HUES64 (cell line): ENCODE data around the gene MAP7D2. TPM values are rescaled to one million over a fixed set of nuclear protein-coding genes. Genes with fewer than 3 reads are reported as not detected.
"Not testable (repeated sequence)": the region's sequence is repeated elsewhere in the genome, so short reads cannot be mapped to it uniquely, and the experiment has no call there.

Source experiments
- H3K27ac ChIP-seq: 2 replicates; pipeline ENCODE4 v1.7.0; 2013; ENCODE audit warnings: low read depth, low read length, inconsistent platforms
- H3K27me3 ChIP-seq: 2 replicates; pipeline ENCODE4 v1.6.1; 2013; ENCODE audit warnings: mild to moderate bottlenecking, low read length; ENCODE audit not compliant: insufficient read depth
- H3K36me3 ChIP-seq: 2 replicates; pipeline ENCODE4 v1.6.1; 2013; ENCODE audit warnings: mild to moderate bottlenecking, low read length; ENCODE audit not compliant: insufficient read depth
- H3K4me1 ChIP-seq: 2 replicates; pipeline ENCODE4 v1.6.1; 2013; ENCODE audit warnings: mild to moderate bottlenecking, low read length, moderate library complexity; ENCODE audit not compliant: insufficient read depth
- H3K4me3 ChIP-seq: 2 replicates; pipeline ENCODE4 v1.5.1; 2013; ENCODE audit warnings: mild to moderate bottlenecking, low read length, moderate library complexity
- H3K9ac ChIP-seq: 2 replicates; pipeline ENCODE4 v1.6.1; 2013; ENCODE audit warnings: mild to moderate bottlenecking, low read depth, low read length
- H3K9me3 ChIP-seq: 2 replicates; pipeline ENCODE4 v1.6.1; 2013; ENCODE audit warnings: low read depth, low read length; ENCODE audit not compliant: insufficient read depth
- WGBS: fragments of 150-250, 120-280 bp; methylation state at CpG from one replicate; pipeline ENCODE4 v1.1.7; 2013; ENCODE audit warnings: missing lambda C conversion rate; 5-methylcytosine and 5-hydroxymethylcytosine counted together
- polyA plus RNA-seq, 2 experiments: library from polyadenylated mRNA; stranded (reverse); fragments of 50-300 nt; gene quantifications; one replicate each; pipeline ENCODE4 v1.2.3, GENCODE V29; 2013

The MAP7D2 gene
- 0.90 TPM for polyA plus RNA-seq (2013, experiment 1 of 2)
- 1.1 TPM for polyA plus RNA-seq (2013, experiment 2 of 2)

DNA sequence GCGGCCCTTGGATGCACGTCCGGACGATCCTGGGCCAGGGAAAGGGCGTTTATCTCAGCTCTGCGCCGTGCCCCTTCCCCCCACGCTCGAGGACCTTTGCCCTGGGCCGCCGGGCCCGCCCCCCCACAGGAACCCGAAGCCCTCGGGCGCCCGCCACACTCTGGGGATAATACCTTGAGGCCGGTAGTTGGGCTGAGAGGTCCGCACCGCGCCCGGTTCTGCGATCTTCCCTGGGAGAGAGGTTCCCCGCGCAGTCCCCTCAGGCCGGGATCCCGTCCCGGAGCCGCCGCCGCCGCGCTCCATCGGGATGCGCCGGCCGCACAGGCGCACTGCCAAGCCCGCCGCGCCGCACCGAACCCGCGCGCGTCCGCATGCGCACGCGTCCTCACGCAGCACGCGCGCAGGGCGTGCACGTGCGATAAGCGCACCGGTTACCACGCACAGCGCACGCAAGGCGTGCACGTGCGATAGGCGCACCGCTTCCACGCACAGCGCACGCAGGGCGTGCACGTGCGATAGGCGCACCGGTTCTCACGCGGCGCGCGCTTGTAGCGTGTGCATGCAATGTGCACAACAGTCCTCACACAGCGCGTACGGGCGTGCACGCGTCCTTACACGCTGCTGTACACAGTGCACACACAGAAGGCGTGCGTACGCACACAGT is at the start of gene MAP7D2:
Gene MAP7D2 (minus strand): TSS at position 331 of the 664 bp plus-strand sequence. CDS start 28 bp downstream, at position 303.
- H3K27me3 ChIP-seq = peaks cover 35% of the 10 kb centered on the region
- no peak within 1 kb of the TSS for H3K27ac ChIP-seq
- no peak within 1 kb of the TSS for H3K9ac ChIP-seq
- H3K4me3 ChIP-seq = peak within 1 kb of the TSS; percentile 45
- H3K4me1 ChIP-seq = no peaks in the 10 kb centered on the region
- H3K9me3 ChIP-seq = no peaks in the 10 kb centered on the region
- H3K36me3 ChIP-seq = no peaks in the 10 kb centered on the region
- WGBS = 30% methylated on average over 91 of the region's 91 CpGs

DNA sequence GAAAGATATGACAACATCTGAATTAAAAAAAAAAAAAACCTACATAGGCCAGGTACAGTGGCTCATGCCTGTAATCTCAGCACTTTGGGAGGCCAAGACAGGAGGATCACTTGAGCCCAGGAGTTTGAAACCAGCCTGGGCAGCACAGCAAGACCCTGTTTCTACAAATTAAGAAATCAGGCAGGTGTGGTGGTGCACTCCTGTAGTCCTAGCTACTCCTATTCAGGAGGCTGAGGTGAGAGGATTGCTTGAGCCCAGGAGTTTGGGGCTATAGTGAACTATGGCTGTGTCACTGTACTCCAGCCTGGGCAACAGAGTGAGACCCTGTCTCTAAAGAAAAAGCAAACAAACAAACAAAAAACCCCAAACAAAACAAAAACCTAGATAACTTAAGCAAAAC is 45.8 kb upstream of the MAP7D2 start:
- H3K27ac ChIP-seq, H3K4me1 ChIP-seq, H3K9me3 ChIP-seq, H3K4me3 ChIP-seq, H3K27me3 ChIP-seq, H3K9ac ChIP-seq: not testable (repeated sequence)
- H3K36me3 ChIP-seq = peaks cover 41% of the 10 kb centered on the region

DNA sequence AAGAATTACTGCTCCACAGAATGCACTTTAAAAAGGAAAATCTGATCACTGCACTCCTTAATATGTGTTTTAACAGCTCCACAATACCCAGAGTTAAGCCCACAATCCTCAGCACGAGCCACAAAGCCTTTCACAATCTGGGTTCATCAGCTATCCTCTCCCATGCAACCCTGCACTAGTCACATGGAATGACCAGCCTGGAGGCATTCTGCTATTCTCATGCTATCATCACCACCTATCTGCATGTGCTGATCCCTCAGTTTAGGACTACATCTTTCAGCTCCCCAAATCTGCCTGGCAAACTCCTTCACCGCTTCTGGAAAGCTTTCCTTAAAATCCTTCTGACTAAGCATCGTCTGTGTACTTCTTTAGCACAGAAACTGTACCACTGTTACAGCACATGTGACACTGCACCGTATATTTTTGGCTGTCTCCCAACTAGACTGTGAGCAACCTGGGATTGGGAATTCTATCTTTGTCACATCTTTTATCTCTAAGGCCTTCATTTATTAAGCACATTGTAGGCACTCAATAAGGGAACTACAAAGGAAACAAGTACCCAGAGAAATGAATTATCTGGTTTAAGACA is 43.2 kb upstream of the MAP7D2 start:
- Histone ChIP-seq H3K4me1 (no peaks in the 10 kb centered on the region), H3K4me3 (no peak overlapping the region), H3K27me3 (no peaks in the 10 kb centered on the region), H3K27ac (no peak overlapping the region), H3K9me3 (no peaks in the 10 kb centered on the region), H3K36me3 (peaks cover 44% of the 10 kb centered on the region), H3K9ac (no peak overlapping the region)
- WGBS = 96% methylated on average over 4 of the region's 4 CpGs

DNA sequence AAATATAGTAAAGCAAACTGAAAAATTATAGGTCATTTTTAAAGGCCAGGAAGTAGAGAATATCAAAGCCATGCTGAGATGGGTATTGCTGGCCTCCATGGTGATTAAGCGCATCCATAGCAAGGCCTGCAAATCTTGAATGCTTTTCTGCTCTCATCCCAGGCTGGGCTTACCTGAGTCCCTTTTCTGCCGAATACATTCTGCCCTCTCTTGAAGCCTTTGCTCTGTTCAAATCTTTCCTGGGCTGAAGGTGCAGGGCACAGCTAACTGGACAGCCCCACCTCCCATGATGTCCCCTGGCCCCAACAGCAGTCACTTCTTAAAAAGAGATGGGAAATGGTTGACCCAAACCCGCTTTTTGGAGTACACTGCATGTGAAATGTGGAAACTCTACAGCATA is 35.0 kb upstream of the MAP7D2 start:
- Histone ChIP-seq H3K4me3 (no peak overlapping the region), H3K27ac (no peak overlapping the region), H3K36me3 (peaks cover 32% of the 10 kb centered on the region), H3K4me1 (no peaks in the 10 kb centered on the region), H3K27me3 (no peaks in the 10 kb centered on the region), H3K9me3 (no peaks in the 10 kb centered on the region), H3K9ac (no peak overlapping the region)
- 97% methylated on average over 3 of the region's 3 CpGs for WGBS

GRCh38 chrX:20149326-20149725 is 32.6 kb upstream of the MAP7D2 start:
- H3K9me3 ChIP-seq = no peaks in the 10 kb centered on the region
- no peak overlapping the region for H3K9ac ChIP-seq
- H3K4me1 ChIP-seq = no peaks in the 10 kb centered on the region
- no peaks in the 10 kb centered on the region for H3K27me3 ChIP-seq
- peaks cover 12% of the 10 kb centered on the region for H3K36me3 ChIP-seq
- no peak overlapping the region for H3K27ac ChIP-seq
- 100% methylated on average over 2 of the region's 2 CpGs for WGBS
- no peak overlapping the region for H3K4me3 ChIP-seq

DNA sequence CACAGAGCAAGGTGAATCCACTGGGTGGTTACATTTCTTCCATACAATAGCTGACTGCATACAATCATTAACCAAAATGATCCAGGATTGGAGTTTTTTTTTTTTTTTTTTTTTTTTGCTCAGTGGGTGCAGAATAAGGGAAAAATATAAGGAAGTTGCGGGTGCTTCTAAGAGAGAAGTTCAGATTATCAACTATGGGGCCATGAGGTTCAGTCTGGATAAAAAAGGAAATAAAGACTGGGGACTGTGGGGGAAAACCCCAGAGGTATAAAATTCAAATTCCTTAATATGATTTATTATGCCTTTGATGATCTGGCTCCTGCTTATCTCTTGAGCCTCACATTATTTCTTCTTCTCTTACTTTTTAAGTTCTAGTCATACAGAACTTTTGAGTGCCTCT is 30.9 kb upstream of the MAP7D2 start:
- no peaks in the 10 kb centered on the region for H3K4me1 ChIP-seq
- H3K9ac ChIP-seq = no peak overlapping the region
- 78% methylated on average over 1 of the region's 1 CpG for WGBS
- no peak overlapping the region for H3K4me3 ChIP-seq
- H3K36me3 ChIP-seq = peaks cover 2% of the 10 kb centered on the region; the same call in 1 of the 2 replicates
- H3K27me3 ChIP-seq = no peaks in the 10 kb centered on the region
- no peaks in the 10 kb centered on the region for H3K9me3 ChIP-seq
- no peak overlapping the region for H3K27ac ChIP-seq

DNA sequence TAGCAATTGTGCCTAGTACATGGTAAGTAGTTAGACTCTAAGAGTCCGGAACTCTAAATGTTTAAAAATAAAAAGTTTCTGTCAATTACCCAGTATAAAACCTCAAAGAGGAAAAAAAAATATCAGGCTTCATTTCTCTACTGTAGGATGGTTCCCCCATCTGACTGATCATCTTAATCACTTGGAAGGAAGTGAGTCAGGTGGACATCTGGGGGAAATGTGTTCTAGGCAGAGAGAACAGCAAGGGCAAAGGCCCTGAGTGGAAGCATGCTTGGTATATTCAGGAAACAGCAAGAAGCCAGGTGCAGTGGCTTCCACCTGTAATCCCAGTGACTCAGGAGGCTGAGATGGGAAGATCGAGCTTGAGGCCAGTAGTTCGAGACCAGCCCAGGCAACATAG is 27.8 kb upstream of the MAP7D2 start:
- Histone ChIP-seq H3K27ac (no peak overlapping the region), H3K36me3 (peaks cover 11% of the 10 kb centered on the region), H3K4me1 (no peaks in the 10 kb centered on the region; the same call in 1 of the 2 replicates), H3K4me3 (no peak overlapping the region), H3K27me3 (no peaks in the 10 kb centered on the region), H3K9ac (no peak overlapping the region), H3K9me3 (no peaks in the 10 kb centered on the region)
- 95% methylated on average over 2 of the region's 3 CpGs for WGBS

DNA sequence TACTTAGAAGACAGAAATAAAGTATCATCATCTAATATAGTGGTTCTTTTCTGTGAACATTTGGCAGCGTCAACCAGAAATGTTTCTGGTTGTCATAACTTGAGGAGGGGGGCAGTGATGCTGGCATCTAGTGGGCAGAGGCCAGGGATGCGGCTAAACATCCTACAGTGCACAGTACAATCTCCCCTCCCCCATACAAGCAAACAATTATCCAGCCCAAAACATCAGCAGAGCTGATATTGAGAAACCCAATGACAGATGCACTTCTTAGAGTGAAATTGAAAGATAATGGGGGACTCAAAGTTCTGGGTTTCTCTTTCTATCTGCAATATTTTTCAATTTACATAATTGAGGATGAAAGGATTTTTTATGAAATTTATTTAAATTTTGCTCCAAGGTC is 26.9 kb upstream of the MAP7D2 start:
- H3K27me3 ChIP-seq = no peaks in the 10 kb centered on the region
- H3K4me1 ChIP-seq = no peaks in the 10 kb centered on the region; the same call in 1 of the 2 replicates
- no peak overlapping the region for H3K27ac ChIP-seq
- H3K9me3 ChIP-seq = no peaks in the 10 kb centered on the region
- no peak overlapping the region for H3K4me3 ChIP-seq
- peaks cover 20% of the 10 kb centered on the region for H3K36me3 ChIP-seq
- no CpG with 5 or more reads among the region's 2 CpGs for WGBS
- H3K9ac ChIP-seq = no peak overlapping the region

- H3K36me3 ChIP-seq = peaks cover 24% of the 10 kb centered on the region
- no peak overlapping the region for H3K9ac ChIP-seq
- WGBS = 94% methylated on average over 6 of the region's 6 CpGs
- no peak overlapping the region for H3K27ac ChIP-seq
- no peaks in the 10 kb centered on the region; the same call in 1 of the 2 replicates for H3K4me1 ChIP-seq
- H3K9me3 ChIP-seq = no peaks in the 10 kb centered on the region
- no peaks in the 10 kb centered on the region for H3K27me3 ChIP-seq
- no peak overlapping the region for H3K4me3 ChIP-seq
Measured at GRCh38 chrX:20143111-20143510, 26.4 kb upstream of the MAP7D2 start.

GRCh38 chrX:20141281-20142220 is 24.8 kb upstream of the MAP7D2 start, which contains the start of gene EIF1AX:
EIF1AX (minus strand) TSS chrX:20141838; CDS start chrX:20141640, 198 bp downstream.
- Histone ChIP-seq H3K27ac (peak within 1 kb of the TSS; percentile 76), H3K27me3 (no peaks in the 10 kb centered on the region), H3K9ac (peak within 1 kb of the TSS; percentile 95), H3K9me3 (no peaks in the 10 kb centered on the region), H3K4me1 (no peaks in the 10 kb centered on the region; the same call in 1 of the 2 replicates), H3K4me3 (peak within 1 kb of the TSS; percentile 94), H3K36me3 (peaks cover 36% of the 10 kb centered on the region)
- under 1% methylated on average over 64 of the region's 82 CpGs for WGBS

DNA sequence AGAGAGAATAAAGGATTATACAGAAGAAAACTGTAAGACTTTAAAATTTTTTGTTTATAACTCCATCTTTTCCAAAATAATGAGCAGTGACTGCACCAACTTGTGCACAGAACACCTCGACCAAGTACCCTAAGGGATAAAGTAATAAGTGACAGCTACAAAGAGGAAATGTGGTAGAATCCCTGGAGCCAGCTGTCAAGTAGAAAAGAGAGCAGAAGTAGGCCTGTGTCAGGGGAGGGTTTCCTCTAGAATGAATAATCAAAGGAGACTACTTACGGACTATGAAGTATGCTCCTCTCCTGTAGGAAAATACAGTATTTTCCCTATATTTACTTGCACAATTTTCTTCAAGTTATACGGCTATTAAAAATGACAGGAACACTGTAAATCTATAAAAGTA is 23.7 kb upstream of the MAP7D2 start:
- no peaks in the 10 kb centered on the region for H3K27me3 ChIP-seq
- 20% methylated on average over 1 of the region's 3 CpGs for WGBS
- H3K36me3 ChIP-seq = peaks cover 47% of the 10 kb centered on the region
- no peaks in the 10 kb centered on the region; the same call in 1 of the 2 replicates for H3K4me1 ChIP-seq
- peak overlapping the region; percentile 94 for H3K4me3 ChIP-seq
- H3K9me3 ChIP-seq = no peaks in the 10 kb centered on the region
- peak overlapping the region; percentile 95 for H3K9ac ChIP-seq
- H3K27ac ChIP-seq = no peak overlapping the region
